ENCODE data around the gene THEM4.

DNA sequence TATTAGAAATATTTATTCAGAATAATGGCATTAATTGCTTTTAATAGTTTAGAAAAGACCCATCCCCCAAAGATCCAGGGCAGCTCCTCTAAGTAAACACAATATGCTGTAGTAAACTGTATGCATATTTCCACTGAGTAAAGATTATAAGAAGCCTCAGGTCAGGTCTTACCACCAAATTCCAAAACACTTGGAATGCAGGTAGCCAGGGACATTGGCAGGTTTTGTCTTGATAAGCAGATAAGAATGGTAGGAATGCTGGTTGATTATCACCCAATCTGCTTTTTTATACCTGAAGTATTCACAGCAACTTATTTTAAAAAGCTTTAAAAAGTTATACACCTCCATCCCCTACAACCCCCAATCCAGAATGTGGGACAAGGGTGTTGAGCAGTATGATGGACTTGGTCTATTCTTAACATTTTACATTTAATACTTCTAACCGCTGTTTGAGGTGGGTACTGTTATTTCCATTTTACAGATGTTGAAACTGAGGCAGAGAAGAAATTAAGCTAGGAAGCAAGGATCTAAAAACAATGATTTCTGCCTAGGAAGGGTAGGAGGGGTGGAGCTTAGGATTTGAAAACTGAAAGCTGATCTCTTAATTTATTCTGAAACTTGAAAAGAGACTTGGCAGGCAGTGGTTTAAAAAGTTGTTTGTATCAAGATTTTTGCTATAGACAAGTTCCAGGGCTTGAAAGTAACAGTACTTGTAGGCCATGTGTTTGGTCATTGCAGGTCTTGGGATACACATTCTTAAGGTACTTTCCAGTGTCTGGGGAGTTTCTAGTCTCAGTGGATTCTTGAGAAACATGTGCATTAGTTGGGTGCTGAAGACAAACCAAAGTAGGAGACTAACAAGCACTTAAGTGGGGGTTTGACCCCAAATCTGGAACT, 15.6 kb upstream of the THEM4 start:
- no peak for TF ChIP-seq GATA3 (IDR thresholded peaks at IDR 0.05; ENCODE audit: low read depth, low read length)
- no peak for TF ChIP-seq GATA2 (IDR thresholded peaks at IDR 0.05; ENCODE audit: low read depth, low read length)
